Trophoblast cell (in vitro differentiated cells and primary cell): ENCODE results near the gene CHMP4A.

Experiments
- DNase-seq, 2 donors: peaks; one replicate each; pipeline ENCODE4 v3.0.0-alpha.2; 2016
- H2AFZ ChIP-seq: 2 replicates; pipeline ENCODE4 v1.6.1; 2013; ENCODE audit warnings: low read length, moderate library complexity, mild to moderate bottlenecking; ENCODE audit not compliant: insufficient read depth, poor library complexity
- H2AK5ac ChIP-seq: 2 replicates; pipeline ENCODE4 v1.6.1; 2013; ENCODE audit warnings: mild to moderate bottlenecking, low read length
- H2BK120ac ChIP-seq: 2 replicates; pipeline ENCODE4 v1.6.1; 2013; ENCODE audit warnings: low read length, mild to moderate bottlenecking, moderate library complexity; ENCODE audit not compliant: insufficient read depth, poor library complexity
- H2BK12ac ChIP-seq: 2 replicates; pipeline ENCODE4 v1.6.1; 2013; ENCODE audit warnings: mild to moderate bottlenecking, low read length, moderate library complexity
- H2BK5ac ChIP-seq: 2 replicates; pipeline ENCODE4 v1.6.1; 2013; ENCODE audit warnings: low read length, low read depth, moderate library complexity, mild to moderate bottlenecking; ENCODE audit not compliant: poor library complexity
- H3K14ac ChIP-seq: 2 replicates; pipeline ENCODE4 v1.6.1; 2013; ENCODE audit warnings: mild to moderate bottlenecking, low read length
- H3K18ac ChIP-seq: 2 replicates; pipeline ENCODE4 v1.6.1; 2013; ENCODE audit warnings: mild to moderate bottlenecking, low read length
- H3K23ac ChIP-seq: 2 replicates; pipeline ENCODE4 v1.6.1; 2013; ENCODE audit warnings: low read length
- H3K27ac ChIP-seq: 2 replicates; pipeline ENCODE4 v1.5.1; 2013; ENCODE audit warnings: low read depth, mild to moderate bottlenecking, inconsistent platforms, low read length, moderate library complexity
- H3K27me3 ChIP-seq: 2 replicates; pipeline ENCODE4 v1.6.1; 2013; ENCODE audit warnings: inconsistent platforms, mild to moderate bottlenecking, low read length, moderate library complexity; ENCODE audit not compliant: insufficient read depth
- H3K36me3 ChIP-seq, 2 experiments: 1 replicate in 1 of 2; 2 replicates in 1 of 2; pipeline ENCODE4 v1.6.1; 2013; ENCODE audit warnings: low read length in 2 of 2, mild to moderate bottlenecking in 2 of 2, moderate library complexity in 1 of 2; ENCODE audit not compliant: insufficient read depth in 2 of 2, control insufficient read depth in 1 of 2
- H3K4ac ChIP-seq: 2 replicates; pipeline ENCODE4 v1.6.1; 2013; ENCODE audit warnings: low read depth, mild to moderate bottlenecking, low read length, moderate library complexity
- H3K4me1 ChIP-seq, 2 experiments: 1 replicate in 1 of 2; 2 replicates in 1 of 2; pipeline ENCODE4 v1.6.1; 2013; ENCODE audit warnings: low read length in 2 of 2, mild to moderate bottlenecking in 2 of 2, moderate library complexity in 1 of 2; ENCODE audit not compliant: insufficient read depth in 2 of 2, control insufficient read depth in 1 of 2
- H3K4me2 ChIP-seq: 2 replicates; pipeline ENCODE4 v1.6.1; 2013; ENCODE audit warnings: inconsistent platforms, mild to moderate bottlenecking, low read length, moderate library complexity
- H3K4me3 ChIP-seq: 2 replicates; pipeline ENCODE4 v1.5.1; 2013; ENCODE audit warnings: mild to moderate bottlenecking, low read depth, low read length, inconsistent platforms
- H3K79me1 ChIP-seq: one replicate; pipeline ENCODE4 v1.6.1; 2013; ENCODE audit warnings: low read length
- H3K79me2 ChIP-seq: 2 replicates; pipeline ENCODE4 v1.6.1; 2013; ENCODE audit warnings: low read length, mild to moderate bottlenecking; ENCODE audit not compliant: control insufficient read depth, insufficient read depth, poor library complexity
- H3K9ac ChIP-seq: 2 replicates; pipeline ENCODE4 v1.6.1; 2013; ENCODE audit warnings: mild to moderate bottlenecking, low read length
- H3K9me3 ChIP-seq: 2 replicates; pipeline ENCODE4 v1.6.1; 2013; ENCODE audit warnings: low read depth, mild to moderate bottlenecking, control low read depth, inconsistent platforms, low read length; ENCODE audit not compliant: insufficient read depth
- H4K12ac ChIP-seq: 2 replicates; pipeline ENCODE4 v1.6.1; 2013; ENCODE audit warnings: low read depth, mild to moderate bottlenecking, low read length, moderate library complexity
- H4K8ac ChIP-seq: 2 replicates; pipeline ENCODE4 v1.6.1; 2013; ENCODE audit warnings: low read depth, mild to moderate bottlenecking, low read length, moderate library complexity
- H4K91ac ChIP-seq: one replicate; pipeline ENCODE4 v1.6.1; 2013; ENCODE audit warnings: low read depth, mild to moderate bottlenecking, low read length, moderate library complexity
- WGBS: extraction: QIAGEN DNeasy Blood & Tissue Kit; methylation state at CpG from one replicate; pipeline ENCODE4 v1.1.7; 2013; ENCODE audit warnings: missing lambda C conversion rate; ENCODE audit not compliant: insufficient read length, insufficient coverage; ENCODE audit errors: extremely low coverage; 5-methylcytosine and 5-hydroxymethylcytosine counted together

The CHMP4A gene

DNA sequence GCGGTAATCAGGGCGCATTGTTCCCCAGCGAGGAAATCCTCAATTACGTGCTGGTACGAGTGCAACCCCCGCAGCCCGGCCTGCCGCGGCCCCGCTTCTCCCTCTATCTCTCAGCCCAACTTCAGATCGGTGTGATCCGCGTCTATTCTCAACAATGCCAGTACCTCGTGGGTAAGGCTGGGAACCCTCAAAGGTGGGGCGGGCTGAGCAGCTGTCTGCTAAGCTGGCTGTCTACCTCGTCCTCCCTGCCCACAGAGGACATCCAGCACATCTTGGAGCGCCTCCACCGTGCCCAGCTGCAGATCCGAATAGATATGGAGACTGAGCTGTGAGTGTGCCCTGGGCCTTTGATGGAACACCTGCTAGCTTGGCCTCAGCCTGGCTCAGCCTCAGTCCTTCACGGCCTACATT, 40.4 kb downstream of the CHMP4A start:
- Histone ChIP-seq H3K27ac (no peak overlapping the region), H3K18ac (no peak overlapping the region), H3K27me3 (no peaks in the 10 kb centered on the region), H4K91ac (no peak overlapping the region), H3K4me3 (no peak overlapping the region), H4K8ac (no peak overlapping the region), H4K12ac (no peak overlapping the region), H2AFZ (no peak overlapping the region), H3K14ac (no peak overlapping the region), H2BK12ac (no peak overlapping the region), H3K79me2 (no peaks in the 10 kb centered on the region), H3K23ac (no peak overlapping the region), H2AK5ac (no peak overlapping the region), H3K4me2 (no peak overlapping the region), H3K79me1 (no peaks in the 10 kb centered on the region), H2BK120ac (no peak overlapping the region), H3K9ac (no peak overlapping the region), H3K4ac (no peak overlapping the region), H3K4me1 (peaks cover 3 to 7% of the 10 kb centered on the region in 2 experiments), H2BK5ac (no peak overlapping the region), H3K36me3 (peaks cover 15 to 18% of the 10 kb centered on the region in 2 experiments), H3K9me3 (no peaks in the 10 kb centered on the region)
- WGBS = no CpG with 5 or more reads among the region's 20 CpGs
- no peak for DNase-seq

- Histone ChIP-seq H3K4me1 (peaks cover 3 to 7% of the 10 kb centered on the region in 2 experiments), H3K27ac (no peak overlapping the region), H3K36me3 (peaks cover 11 to 17% of the 10 kb centered on the region in 2 experiments), H2AFZ (peak overlapping the region; percentile 56), H4K91ac (peak overlapping the region; percentile 26), H2AK5ac (no peak overlapping the region), H4K8ac (peak overlapping the region; percentile 81), H2BK12ac (no peak overlapping the region), H3K79me2 (no peaks in the 10 kb centered on the region), H3K9ac (no peak overlapping the region), H3K4ac (no peak overlapping the region), H3K79me1 (no peaks in the 10 kb centered on the region), H2BK5ac (no peak overlapping the region), H3K9me3 (no peaks in the 10 kb centered on the region), H3K14ac (peak overlapping the region; percentile 34), H4K12ac (peak overlapping the region; percentile 63), H3K27me3 (no peaks in the 10 kb centered on the region), H3K4me3 (peak overlapping the region; percentile 62), H2BK120ac (no peak overlapping the region), H3K4me2 (peak overlapping the region; percentile 67), H3K23ac (no peak overlapping the region), H3K18ac (no peak overlapping the region)
- whole genome bisulfite sequencing = no CpG with 5 or more reads among the region's 30 CpGs
- DNase-seq = no peak
Measured at GRCh38 chr14:24172261-24172860, 40.9 kb downstream of the CHMP4A start.

DNA sequence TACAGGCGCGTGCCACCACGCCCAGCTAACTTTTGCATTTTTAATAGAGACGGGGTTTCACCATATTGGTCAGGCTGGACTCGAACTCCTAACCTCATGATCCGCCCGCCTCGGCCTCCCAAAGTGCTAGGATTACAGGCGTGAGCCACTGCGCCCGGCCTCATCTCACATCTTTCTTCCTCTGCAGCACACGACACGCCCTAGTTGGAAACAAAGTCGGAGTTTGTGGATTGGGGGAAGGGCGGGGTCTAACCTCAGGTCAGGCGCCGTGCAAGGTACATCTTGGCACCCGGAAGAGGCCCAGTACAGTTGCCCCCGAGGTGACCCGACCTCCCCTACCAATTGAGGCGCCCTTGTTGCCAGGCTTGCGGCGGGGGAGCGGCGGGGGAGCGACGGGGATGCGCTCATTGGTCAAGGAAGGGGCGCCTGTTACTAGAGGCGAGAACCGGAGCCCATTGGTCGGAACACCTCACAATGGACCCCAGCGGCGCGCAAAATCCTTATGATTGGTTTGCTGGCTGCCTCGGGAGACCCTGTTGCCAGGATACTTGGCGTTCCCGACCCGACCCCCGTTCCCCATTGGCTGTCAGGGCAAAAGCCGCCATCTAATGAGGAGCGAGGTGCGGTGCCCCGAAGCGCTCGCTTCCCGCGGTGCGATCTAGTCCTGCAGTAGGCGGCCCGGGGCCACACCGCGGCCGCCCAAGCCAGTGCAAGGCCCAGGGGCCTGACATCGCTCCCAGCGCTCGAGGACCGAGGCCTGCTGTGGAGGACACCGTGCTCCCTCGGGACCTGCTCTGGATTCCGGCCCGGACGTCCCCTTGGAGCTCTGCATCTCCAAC, 41.6 kb downstream of the CHMP4A start, which contains the start of gene REC8:
Gene REC8 (plus strand): TSS at position 659 of the 839 bp plus-strand sequence. CDS start 473 bp downstream, outside the sequence.
- DNase-seq = no peak
- WGBS = no CpG with 5 or more reads among the region's 63 CpGs

DNA sequence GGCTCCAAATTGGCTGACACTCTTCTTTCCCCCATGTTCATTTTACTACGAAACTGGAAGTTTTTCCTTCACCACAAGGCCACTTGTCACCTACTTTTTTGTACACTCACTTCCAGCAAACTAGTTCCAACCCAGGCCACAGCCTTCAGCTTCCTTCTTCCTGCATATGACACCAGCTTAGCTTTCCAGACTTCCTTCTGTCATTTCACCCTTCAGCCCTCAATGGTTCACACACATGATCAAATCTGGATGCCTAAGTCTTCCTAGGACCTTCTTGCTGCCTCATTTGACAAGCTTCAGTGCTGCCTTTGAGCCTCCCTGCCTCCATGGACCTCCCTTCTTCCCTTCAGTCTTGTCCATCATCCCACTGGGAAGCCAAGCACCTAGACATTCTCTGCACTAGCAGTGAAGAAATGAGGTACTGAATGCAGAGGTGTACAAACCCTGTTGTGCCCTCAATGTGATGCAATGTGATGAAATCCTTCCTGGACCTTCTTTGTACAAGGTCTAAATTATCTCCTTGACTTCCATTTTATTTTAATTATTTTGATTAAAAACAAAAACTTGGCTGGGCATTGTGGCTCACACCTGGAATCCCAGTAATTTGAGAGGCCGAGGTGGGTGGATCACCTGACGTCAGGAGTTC, 45.7 kb downstream of the CHMP4A start:
- no peak overlapping the region for H3K4ac ChIP-seq
- no peaks in the 10 kb centered on the region for H3K79me1 ChIP-seq
- no peak overlapping the region for H2BK12ac ChIP-seq
- H4K12ac ChIP-seq = no peak overlapping the region
- H3K4me2 ChIP-seq = no peak overlapping the region
- no peak overlapping the region for H2BK120ac ChIP-seq
- H3K14ac ChIP-seq = no peak overlapping the region
- H3K79me2 ChIP-seq = no peaks in the 10 kb centered on the region
- no peak overlapping the region for H3K18ac ChIP-seq
- H3K4me1 ChIP-seq = peaks cover 3 to 7% of the 10 kb centered on the region in 2 experiments
- no peak overlapping the region for H4K91ac ChIP-seq
- no peaks in the 10 kb centered on the region for H3K27me3 ChIP-seq
- no peak overlapping the region for H3K4me3 ChIP-seq
- no peak for DNase-seq
- H4K8ac ChIP-seq = no peak overlapping the region
- H3K23ac ChIP-seq = no peak overlapping the region
- no CpG with 5 or more reads among the region's 3 CpGs for WGBS
- H2AK5ac ChIP-seq = no peak overlapping the region
- H2BK5ac ChIP-seq = no peak overlapping the region
- H3K9me3 ChIP-seq = no peaks in the 10 kb centered on the region
- no peak overlapping the region for H3K27ac ChIP-seq
- H3K36me3 ChIP-seq = peaks cover 39 to 44% of the 10 kb centered on the region in 2 experiments
- H3K9ac ChIP-seq = no peak overlapping the region
- no peak overlapping the region for H2AFZ ChIP-seq

More for the DNA sequence above, 41.6 kb downstream of the CHMP4A start, which contains the start of gene REC8:
- Histone ChIP-seq H3K14ac (peak within 1 kb of the TSS; percentile 34), H3K4me1 (peaks cover 3 to 7% of the 10 kb centered on the region in 2 experiments), H3K27ac (no peak within 1 kb of the TSS), H4K91ac (peak within 1 kb of the TSS; percentile 26), H3K4ac (no peak within 1 kb of the TSS), H3K4me3 (peak within 1 kb of the TSS; percentile 62), H3K79me2 (no peaks in the 10 kb centered on the region), H3K36me3 (peaks cover 7 to 13% of the 10 kb centered on the region in 2 experiments), H2BK12ac (no peak within 1 kb of the TSS), H3K23ac (no peak within 1 kb of the TSS), H3K27me3 (no peaks in the 10 kb centered on the region), H4K8ac (peak within 1 kb of the TSS; percentile 81), H3K79me1 (no peaks in the 10 kb centered on the region), H3K9me3 (no peaks in the 10 kb centered on the region), H2BK5ac (no peak within 1 kb of the TSS), H2AFZ (peak within 1 kb of the TSS; percentile 56), H3K4me2 (peak within 1 kb of the TSS; percentile 67), H2BK120ac (no peak within 1 kb of the TSS), H4K12ac (peak within 1 kb of the TSS; percentile 63), H2AK5ac (no peak within 1 kb of the TSS), H3K9ac (no peak within 1 kb of the TSS), H3K18ac (peak within 1 kb of the TSS; percentile 29)
